VCaP (cell line): Measurements from ENCODE around the gene TMED9.
"Not testable (repeated sequence)": the region's sequence is repeated elsewhere in the genome, so short reads cannot be mapped to it uniquely, and the experiment has no call there.

Source experiments
- H3K27ac ChIP-seq: fragments of 450-650 bp; 2 replicates; pipeline ENCODE4 v1.5.1; 2017
- TF ChIP-seq, protein P1 (sequence below): fragments of 450-650 bp; conservative IDR thresholded peaks from 2 replicates; pipeline ENCODE4 v1.5.1; 2017; ENCODE audit warnings: mild to moderate bottlenecking, moderate library complexity

The TMED9 gene

DNA sequence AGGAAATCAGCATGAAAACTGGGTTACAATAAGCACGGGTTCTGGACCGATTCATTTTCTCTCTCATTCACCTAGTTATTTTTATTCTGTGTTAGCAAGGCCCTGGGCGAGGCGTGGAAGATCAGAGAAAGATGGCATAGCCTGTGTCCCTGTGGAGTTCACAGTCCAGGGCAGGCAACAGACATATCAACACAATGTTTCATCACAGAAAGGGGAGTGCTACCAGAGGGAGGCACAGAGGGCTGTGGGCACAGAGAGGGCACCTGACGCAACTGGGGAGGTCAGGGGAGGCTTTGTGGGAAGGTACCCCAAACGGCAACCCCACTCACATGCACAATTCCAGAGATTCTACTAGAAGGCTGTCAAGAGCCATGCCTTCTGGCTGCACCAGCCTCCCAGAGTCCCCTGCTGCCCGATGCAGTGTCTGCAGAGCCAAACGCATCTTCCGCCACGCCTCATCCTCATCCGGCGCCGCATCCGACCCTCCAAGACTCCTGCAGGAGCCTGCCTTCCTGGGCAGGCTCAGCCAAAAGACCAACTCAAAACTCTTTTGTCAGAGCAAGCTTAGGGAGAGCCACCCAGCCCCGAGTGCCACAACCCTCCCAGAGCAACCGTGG is 39.1 kb upstream of the TMED9 start:
- TF ChIP-seq, protein P1, sequence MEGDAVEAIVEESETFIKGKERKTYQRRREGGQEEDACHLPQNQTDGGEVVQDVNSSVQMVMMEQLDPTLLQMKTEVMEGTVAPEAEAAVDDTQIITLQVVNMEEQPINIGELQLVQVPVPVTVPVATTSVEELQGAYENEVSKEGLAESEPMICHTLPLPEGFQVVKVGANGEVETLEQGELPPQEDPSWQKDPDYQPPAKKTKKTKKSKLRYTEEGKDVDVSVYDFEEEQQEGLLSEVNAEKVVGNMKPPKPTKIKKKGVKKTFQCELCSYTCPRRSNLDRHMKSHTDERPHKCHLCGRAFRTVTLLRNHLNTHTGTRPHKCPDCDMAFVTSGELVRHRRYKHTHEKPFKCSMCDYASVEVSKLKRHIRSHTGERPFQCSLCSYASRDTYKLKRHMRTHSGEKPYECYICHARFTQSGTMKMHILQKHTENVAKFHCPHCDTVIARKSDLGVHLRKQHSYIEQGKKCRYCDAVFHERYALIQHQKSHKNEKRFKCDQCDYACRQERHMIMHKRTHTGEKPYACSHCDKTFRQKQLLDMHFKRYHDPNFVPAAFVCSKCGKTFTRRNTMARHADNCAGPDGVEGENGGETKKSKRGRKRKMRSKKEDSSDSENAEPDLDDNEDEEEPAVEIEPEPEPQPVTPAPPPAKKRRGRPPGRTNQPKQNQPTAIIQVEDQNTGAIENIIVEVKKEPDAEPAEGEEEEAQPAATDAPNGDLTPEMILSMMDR = 0 out of 2 replicates have a peak, but pooled peaks have one; percentile 10
- peak overlapping the region; percentile 93 for H3K27ac ChIP-seq

DNA sequence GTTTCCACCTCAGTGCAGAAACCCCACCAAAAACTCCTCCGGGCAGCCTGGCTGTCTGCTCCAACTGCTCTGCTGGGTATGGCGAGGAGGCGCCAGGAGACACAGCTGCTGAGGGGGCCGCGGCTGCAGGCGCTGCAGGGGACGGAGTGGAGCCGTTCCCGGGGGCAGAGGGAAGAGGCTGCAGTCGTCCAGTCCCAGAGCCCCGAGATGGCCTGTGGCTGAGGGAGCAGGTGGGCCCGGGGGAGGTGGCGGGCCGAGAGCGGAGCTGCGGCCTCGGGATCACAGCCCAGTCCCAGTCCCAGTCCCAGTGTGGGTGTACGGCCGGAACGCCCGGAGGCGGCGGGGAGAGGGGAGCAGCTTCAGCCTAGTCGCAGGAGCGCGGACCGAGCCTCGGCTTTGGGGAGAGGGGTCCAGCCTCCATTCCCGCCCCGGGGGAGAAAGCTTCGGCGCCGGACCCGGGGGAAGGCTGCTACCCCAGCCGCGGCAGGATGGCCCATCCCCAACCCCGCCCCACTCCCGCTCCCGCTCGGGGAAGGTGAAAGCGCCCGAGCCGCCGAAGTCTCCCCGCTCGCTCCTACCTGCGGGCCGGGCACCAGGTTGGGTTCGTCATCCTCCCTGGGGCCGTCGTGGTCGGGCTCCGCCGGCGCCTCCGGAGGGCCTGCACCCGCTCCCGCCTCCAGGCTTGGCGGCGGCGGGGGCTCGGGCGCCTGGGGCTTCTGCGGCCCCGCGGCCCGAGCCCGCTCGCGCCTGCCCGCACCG is 38.2 kb upstream of the TMED9 start:
- TF ChIP-seq, protein P1 = no peak
- H3K27ac ChIP-seq = peak overlapping the region; percentile 93

DNA sequence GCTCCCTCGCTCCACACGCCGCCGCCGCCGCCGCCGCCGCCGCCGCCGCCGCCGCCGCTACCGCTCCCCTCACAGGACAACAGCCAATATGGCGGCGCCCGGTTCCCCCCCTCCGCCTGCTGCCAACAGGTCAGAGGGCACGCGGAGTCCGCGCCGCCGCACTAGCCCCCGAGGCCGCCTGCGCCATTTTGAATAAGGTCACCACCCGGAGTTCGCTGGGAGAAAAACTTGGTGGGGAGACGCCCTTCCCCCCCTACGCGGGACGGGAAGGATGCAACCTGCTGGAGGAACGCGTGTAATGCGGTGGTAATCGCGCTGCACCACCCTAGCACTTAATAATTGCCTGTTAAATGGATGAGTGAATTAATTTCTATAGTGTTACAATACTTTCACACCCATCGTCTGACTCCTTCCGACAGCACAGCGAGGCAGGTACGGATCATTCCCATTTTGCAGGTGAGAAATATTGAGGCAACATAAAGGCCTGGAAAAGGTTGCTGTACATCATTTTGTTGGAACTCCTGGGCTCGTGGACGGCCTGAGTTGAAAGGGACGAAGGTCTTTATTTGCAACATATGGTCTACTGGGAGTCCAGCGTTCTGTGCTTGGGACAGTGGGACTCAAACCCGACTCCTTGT is 37.4 kb upstream of the TMED9 start, which contains the start of gene FAM193B:
Gene FAM193B, minus strand, starts transcription at position 90 of the 638 bp plus-strand sequence. CDS start 105 bp downstream, outside the sequence.
- TF ChIP-seq, protein P1 = peak; percentile 60

DNA sequence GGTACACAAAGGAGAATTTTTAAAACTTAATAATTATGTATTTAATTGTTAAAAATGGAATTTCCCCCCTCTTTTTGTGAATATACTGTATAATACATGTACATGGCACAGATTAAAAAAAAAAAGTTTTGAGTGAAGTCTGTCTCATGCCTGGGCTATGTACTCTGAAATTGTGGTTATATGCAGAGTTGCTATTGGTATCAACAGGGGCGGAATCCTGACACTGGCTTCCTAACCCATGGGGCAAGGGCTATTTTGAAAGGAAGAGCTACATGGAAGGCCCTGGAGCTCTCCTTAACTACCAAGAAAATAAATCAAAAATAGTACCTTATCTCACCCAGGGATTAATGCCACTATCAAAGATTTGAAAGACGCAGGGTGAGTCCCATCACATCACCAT is 36.8 kb upstream of the TMED9 start:
- TF ChIP-seq, protein P1 = no peak
- peak overlapping the region; percentile 93 for H3K27ac ChIP-seq

More for the DNA sequence above, 37.4 kb upstream of the TMED9 start, which contains the start of gene FAM193B:
- H3K27ac ChIP-seq = peak within 1 kb of the TSS; percentile 93

DNA sequence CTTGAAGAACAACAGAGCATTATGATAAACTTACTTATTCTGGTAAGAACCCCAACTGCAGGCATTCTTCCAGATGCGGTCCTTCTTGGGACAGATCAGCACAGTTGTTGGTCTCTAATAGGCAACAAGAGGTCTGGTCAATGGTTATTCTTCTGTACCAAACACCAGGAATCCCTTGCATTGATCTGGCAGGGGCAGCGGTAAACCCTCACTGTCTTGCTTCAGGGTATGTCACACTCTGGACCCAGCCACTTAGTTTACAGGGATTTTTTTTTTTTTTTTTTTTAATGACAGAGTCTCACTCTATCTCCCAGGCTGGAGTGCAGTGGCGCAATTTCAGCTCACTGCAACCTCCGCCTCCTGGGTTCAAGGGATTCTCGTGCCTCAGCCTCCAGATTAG is 36.3 kb upstream of the TMED9 start:
- TF ChIP-seq, protein P1 = no peak
- H3K27ac ChIP-seq = no peak overlapping the region; the same call in 1 of the 2 replicates

DNA sequence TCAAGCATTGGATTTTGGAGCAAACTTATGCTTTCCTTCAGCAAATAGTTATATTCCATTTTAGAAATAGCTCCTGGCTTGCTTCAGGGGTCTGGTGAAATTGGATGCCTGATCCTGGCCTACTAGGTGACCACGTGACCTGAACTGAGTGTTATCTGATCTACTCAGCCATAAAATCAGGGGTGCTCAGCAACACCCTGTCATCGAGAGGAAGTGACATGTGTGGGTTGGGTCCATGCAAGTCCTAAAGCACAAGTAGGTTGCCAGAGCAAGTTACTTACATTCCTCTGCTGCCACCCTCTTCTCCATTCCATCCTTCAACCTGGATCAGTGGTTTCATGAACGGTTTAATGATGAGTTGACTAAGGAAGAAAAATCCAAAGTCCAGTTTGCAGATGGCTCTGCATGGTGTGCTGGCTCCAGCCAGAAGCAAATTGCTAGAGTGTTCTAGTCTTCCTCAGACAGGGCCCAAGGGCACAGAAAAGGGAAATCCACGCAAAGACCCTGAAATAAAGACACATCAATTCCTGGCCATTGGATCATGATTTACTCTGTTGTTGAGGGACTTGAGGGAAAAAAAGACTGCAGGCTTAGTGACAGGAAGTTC is 34.9 kb upstream of the TMED9 start:
- TF ChIP-seq, protein P1 = no peak
- no peak overlapping the region for H3K27ac ChIP-seq

DNA sequence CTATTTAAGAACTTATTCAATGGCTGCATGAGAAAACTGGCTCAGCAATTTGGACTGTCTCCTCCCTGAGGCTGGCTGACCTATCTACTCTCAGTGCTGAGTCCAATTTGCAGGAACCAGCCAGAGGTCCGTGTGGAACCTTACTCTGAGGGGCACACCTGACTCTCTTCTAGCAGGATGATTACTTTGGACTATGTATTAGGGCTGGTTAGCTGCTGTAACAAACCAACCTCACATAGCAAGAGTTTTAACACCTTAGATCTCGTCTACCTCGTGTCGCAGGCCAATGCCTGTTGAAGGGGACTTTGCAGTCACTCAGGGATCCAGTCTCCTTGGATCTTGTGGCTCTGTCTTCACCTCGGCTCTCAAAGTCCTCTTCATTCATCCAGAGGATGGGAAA is 34.2 kb upstream of the TMED9 start:
- TF ChIP-seq, protein P1 = no peak
- no peak overlapping the region for H3K27ac ChIP-seq

DNA sequence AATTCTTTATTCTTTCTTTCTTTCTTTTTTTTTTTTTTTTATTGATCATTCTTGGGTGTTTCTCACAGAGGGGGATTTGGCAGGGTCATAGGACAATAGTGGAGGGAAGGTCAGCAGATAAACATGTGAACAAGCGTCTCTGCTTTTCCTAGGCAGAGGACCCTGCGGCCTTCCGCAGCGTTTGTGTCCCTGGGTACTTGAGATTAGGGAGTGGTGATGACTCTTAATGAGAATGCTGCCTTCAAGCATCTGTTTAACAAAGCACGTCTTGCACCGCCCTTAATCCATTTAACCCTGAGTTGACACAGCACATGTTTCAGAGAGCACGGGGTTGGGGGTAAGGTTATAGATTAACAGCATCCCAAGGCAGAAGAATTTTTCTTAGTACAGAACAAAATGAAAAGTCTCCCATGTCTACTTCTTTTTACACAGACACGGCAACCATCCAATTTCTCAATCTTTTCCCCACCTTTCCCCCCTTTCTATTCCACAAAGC is 32.5 kb upstream of the TMED9 start:
- H3K27ac ChIP-seq = not testable (repeated sequence)
